ENCODE measurements around the gene PSG7. TPM values are rescaled to one million over a fixed set of nuclear protein-coding genes. Genes with fewer than 3 reads are reported as not detected.
"Not testable (repeated sequence)": the region's sequence is repeated elsewhere in the genome, so short reads cannot be mapped to it uniquely, and the experiment has no call there.

The PSG7 gene
- total RNA-seq, 1 experiment from 2014 or later = not detected

GRCh38 chr19:42879613-42880012 lies 57.4 kb downstream of the PSG7 start, which contains the start of gene PSG1:
TSS of gene PSG1 (minus strand) at chr19:42879713. CDS start at chr19:42879581, 132 bp downstream.
- TF ChIP-seq, protein P1, sequence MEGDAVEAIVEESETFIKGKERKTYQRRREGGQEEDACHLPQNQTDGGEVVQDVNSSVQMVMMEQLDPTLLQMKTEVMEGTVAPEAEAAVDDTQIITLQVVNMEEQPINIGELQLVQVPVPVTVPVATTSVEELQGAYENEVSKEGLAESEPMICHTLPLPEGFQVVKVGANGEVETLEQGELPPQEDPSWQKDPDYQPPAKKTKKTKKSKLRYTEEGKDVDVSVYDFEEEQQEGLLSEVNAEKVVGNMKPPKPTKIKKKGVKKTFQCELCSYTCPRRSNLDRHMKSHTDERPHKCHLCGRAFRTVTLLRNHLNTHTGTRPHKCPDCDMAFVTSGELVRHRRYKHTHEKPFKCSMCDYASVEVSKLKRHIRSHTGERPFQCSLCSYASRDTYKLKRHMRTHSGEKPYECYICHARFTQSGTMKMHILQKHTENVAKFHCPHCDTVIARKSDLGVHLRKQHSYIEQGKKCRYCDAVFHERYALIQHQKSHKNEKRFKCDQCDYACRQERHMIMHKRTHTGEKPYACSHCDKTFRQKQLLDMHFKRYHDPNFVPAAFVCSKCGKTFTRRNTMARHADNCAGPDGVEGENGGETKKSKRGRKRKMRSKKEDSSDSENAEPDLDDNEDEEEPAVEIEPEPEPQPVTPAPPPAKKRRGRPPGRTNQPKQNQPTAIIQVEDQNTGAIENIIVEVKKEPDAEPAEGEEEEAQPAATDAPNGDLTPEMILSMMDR (conservative IDR thresholded peaks at IDR 0.05) = no peak
- H3K9ac ChIP-seq (ENCODE audit: extremely low read depth, insufficient read length, low read length) = no peak within 1 kb of the TSS
- no peak within 1 kb of the TSS for H2AFZ ChIP-seq (ENCODE audit: low read length)
- H3K79me1 ChIP-seq (ENCODE audit: insufficient read depth, low read depth, low read length, poor library complexity, severe bottlenecking) = no peaks in the 10 kb centered on the region
- Mint-ChIP-seq H3K4me1 (no peaks in the 10 kb centered on the region), H3K27ac (no peak within 1 kb of the TSS), H3K27me3 (ENCODE audit: low read depth) (peaks cover 12% of the 10 kb centered on the region), H3K36me3 (ENCODE audit: insufficient read depth in 1 of 3, low read depth in 3 of 3) (peaks cover 12 to 45% (median 15%) of the 10 kb centered on the region in 3 experiments; a peak in 6 of 7 replicates), H3K9me3 (peaks cover 95 to 97% of the 10 kb centered on the region in 2 experiments), H3K4me3 (no peak within 1 kb of the TSS; a peak in 1 of 5 replicates)
- H4K20me1 ChIP-seq (ENCODE audit: control insufficient read depth, insufficient read depth, insufficient read length) = no peaks in the 10 kb centered on the region
- H3K9me3 ChIP-seq (ENCODE audit: control insufficient read depth, low read depth, low read length) = peaks cover 55% of the 10 kb centered on the region
- no peak within 1 kb of the TSS for H3K56ac ChIP-seq (ENCODE audit: insufficient read length, low read depth, low read length)
- no peaks in the 10 kb centered on the region for H3K23me2 ChIP-seq (ENCODE audit: insufficient read length, low read depth, low read length, poor library complexity, severe bottlenecking)
- no peak within 1 kb of the TSS for H2BK12ac ChIP-seq (ENCODE audit: insufficient read length, low read depth, low read length)
- H3K14ac ChIP-seq (ENCODE audit: insufficient read depth, low read length) = no peak within 1 kb of the TSS
- no peak within 1 kb of the TSS for H2AK5ac ChIP-seq (ENCODE audit: insufficient read length, low read length)
- no peak within 1 kb of the TSS for H3K23ac ChIP-seq (ENCODE audit: insufficient read length, low read depth, low read length)
- no peak within 1 kb of the TSS for H3K18ac ChIP-seq (ENCODE audit: insufficient read length, low read depth, low read length)
- no CpG with 5 or more reads among the region's 2 CpGs for WGBS (ENCODE audit: extremely low coverage, insufficient read length, low lambda C conversion rate)
- H3K79me2 ChIP-seq (ENCODE audit: insufficient read depth, low read length) = no peaks in the 10 kb centered on the region
- no peak within 1 kb of the TSS for H3T11ph ChIP-seq (ENCODE audit: low read length)
- H3K4me2 ChIP-seq (ENCODE audit: insufficient read depth, insufficient read length, low read length) = no peak within 1 kb of the TSS
- H4K5ac ChIP-seq (ENCODE audit: insufficient read length, low read depth, low read length) = no peak within 1 kb of the TSS
- H2BK120ac ChIP-seq (ENCODE audit: low read depth, low read length, poor library complexity, severe bottlenecking) = no peak within 1 kb of the TSS
- H2BK15ac ChIP-seq (ENCODE audit: low read depth, low read length) = no peak within 1 kb of the TSS
- H2BK20ac ChIP-seq (ENCODE audit: low read depth, low read length, poor library complexity, severe bottlenecking) = no peak within 1 kb of the TSS
- no peak within 1 kb of the TSS for H3K27ac ChIP-seq (ENCODE audit: insufficient read length, low read depth, low read length)
- no peak within 1 kb of the TSS for H4K91ac ChIP-seq (ENCODE audit: insufficient read length, low read depth, low read length)
- no peak within 1 kb of the TSS for H3K4ac ChIP-seq (ENCODE audit: low read depth, low read length)
- H3K27me3 ChIP-seq (ENCODE audit: insufficient read depth, low read length) = no peaks in the 10 kb centered on the region
- H2BK5ac ChIP-seq (ENCODE audit: insufficient read length, low read length) = no peak within 1 kb of the TSS
- no peak within 1 kb of the TSS for H4K8ac ChIP-seq (replicated peaks; ENCODE audit: insufficient read length, low read depth, low read length)
- no peak for DNase-seq
- H3K4me1 ChIP-seq (ENCODE audit: insufficient read depth, low read length) = no peaks in the 10 kb centered on the region

DNA sequence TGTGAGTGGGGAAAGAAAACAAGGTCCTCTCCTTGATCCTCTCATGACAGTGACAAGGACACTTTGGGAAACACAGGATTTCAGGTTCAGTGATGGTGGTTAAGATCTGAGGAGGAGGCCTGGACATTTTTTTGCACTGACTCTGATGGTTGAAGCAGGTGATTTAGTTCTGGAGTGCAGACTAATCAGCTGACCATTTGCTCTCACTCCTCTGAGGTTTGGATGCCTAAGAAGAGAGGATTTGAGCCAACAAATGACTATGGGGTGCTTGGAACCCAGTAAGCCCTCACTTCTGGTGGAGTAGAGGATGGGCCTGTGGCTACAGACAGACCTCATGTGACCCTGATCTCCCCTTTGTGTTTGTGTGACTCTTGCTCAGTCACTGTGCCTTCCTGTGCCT lies 60.4 kb downstream of the PSG7 start:
- H2BK20ac ChIP-seq (ENCODE audit: low read depth, low read length, poor library complexity, severe bottlenecking); H3K79me2 ChIP-seq (ENCODE audit: insufficient read depth, low read length); DNase-seq; H4K8ac ChIP-seq (replicated peaks; ENCODE audit: insufficient read length, low read depth, low read length); H2BK15ac ChIP-seq (ENCODE audit: low read depth, low read length); H3K56ac ChIP-seq (ENCODE audit: insufficient read length, low read depth, low read length); H3K4me3 Mint-ChIP-seq; H3K14ac ChIP-seq (ENCODE audit: insufficient read depth, low read length); H3K27ac Mint-ChIP-seq; H3K27me3 ChIP-seq (ENCODE audit: insufficient read depth, low read length); H3T11ph ChIP-seq (ENCODE audit: low read length); H4K91ac ChIP-seq (ENCODE audit: insufficient read length, low read depth, low read length); H3K23ac ChIP-seq (ENCODE audit: insufficient read length, low read depth, low read length); H3K4ac ChIP-seq (ENCODE audit: low read depth, low read length); H3K18ac ChIP-seq (ENCODE audit: insufficient read length, low read depth, low read length); H3K4me2 ChIP-seq (ENCODE audit: insufficient read depth, insufficient read length, low read length); H2AK5ac ChIP-seq (ENCODE audit: insufficient read length, low read length); H3K23me2 ChIP-seq (ENCODE audit: insufficient read length, low read depth, low read length, poor library complexity, severe bottlenecking); H3K4me1 ChIP-seq (ENCODE audit: insufficient read depth, low read length); H3K9ac ChIP-seq (ENCODE audit: extremely low read depth, insufficient read length, low read length); H4K5ac ChIP-seq (ENCODE audit: insufficient read length, low read depth, low read length); H3K27ac ChIP-seq (ENCODE audit: insufficient read length, low read depth, low read length); H2BK12ac ChIP-seq (ENCODE audit: insufficient read length, low read depth, low read length); H4K20me1 ChIP-seq (ENCODE audit: control insufficient read depth, insufficient read depth, insufficient read length); H2AFZ ChIP-seq (ENCODE audit: low read length); H3K4me1 Mint-ChIP-seq; H2BK5ac ChIP-seq (ENCODE audit: insufficient read length, low read length); H2BK120ac ChIP-seq (ENCODE audit: low read depth, low read length, poor library complexity, severe bottlenecking); H3K79me1 ChIP-seq (ENCODE audit: insufficient read depth, low read depth, low read length, poor library complexity, severe bottlenecking): not testable (repeated sequence)
- peaks cover 78% of the 10 kb centered on the region for H3K9me3 ChIP-seq (ENCODE audit: control insufficient read depth, low read depth, low read length)
- Mint-ChIP-seq H3K9me3 (peaks cover 94% of the 10 kb centered on the region in 2 experiments), H3K36me3 (ENCODE audit: insufficient read depth in 1 of 3, low read depth in 3 of 3) (peaks cover 8 to 48% (median 16%) of the 10 kb centered on the region in 3 experiments; a peak in 6 of 7 replicates), H3K27me3 (ENCODE audit: low read depth) (peaks cover 16% of the 10 kb centered on the region)

Data from H9 (cell line).